ENCODE data around the gene MYOM3.
A peak's percentile ranks its signal among the peaks of the same experiment; 100 is the strongest.

Gene MYOM3

GRCh38 chr1:24111996-24112779 lies at the start of gene MYOM3:
TSS of gene MYOM3 (minus strand) at chr1:24112135. CDS start at chr1:24108636, 3,499 bp downstream.
- peak; percentile 52 for DNase-seq

DNA sequence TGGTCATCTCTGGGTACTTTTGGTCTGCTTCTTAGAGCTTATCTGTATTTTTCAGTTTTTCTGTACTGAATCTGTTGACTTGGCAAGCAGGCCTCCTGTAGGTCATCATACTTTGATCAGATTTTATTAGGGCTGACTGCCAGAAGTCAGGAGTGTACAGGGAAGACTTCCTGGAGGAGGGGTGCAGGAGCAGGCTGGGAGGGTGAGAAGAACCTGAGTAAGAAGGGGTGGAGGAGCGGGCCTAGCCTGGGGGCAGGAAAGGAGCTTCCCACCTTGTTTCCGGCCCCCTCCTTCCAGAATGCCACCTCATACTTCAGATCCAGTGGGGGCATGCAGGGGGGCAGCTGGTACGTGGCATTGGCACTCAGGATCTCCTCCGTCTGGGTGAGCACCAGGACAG lies 49.3 kb upstream of the MYOM3 start:
- DNase-seq, result no peak

- DNase-seq, result no peak
These were observed 47.4 kb upstream of the MYOM3 start for GRCh38 chr1:24159366-24159765.

DNA sequence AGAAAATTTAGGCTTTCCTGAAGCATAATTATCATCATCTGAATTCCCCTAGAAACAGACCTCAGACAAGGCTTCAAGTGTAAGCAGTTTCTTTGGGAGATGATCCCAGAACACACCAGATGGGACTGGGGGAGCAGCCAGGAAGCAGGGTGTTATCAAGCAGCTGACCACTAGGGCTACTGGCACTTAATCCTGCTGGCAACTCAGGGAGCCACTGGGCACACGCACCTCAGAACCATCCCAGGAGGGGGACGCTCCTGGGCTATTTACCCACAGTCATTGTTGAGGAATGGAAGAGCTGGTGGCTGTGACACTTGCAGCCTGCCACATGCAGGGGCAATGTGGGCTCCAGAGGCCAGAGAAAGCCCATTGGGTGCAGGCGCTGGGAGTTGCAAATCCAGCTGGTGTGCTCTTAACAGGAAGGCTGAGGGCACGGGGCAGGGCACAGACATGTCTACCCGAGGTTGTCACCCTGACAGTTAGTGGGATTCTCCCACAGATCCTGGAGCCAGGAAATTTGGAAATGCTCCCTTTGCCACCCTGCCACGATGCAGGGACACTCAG lies 46.1 kb upstream of the MYOM3 start:
- no peak for DNase-seq

GRCh38 chr1:24156542-24157260 lies 44.8 kb upstream of the MYOM3 start:
- no peak for DNase-seq

DNA sequence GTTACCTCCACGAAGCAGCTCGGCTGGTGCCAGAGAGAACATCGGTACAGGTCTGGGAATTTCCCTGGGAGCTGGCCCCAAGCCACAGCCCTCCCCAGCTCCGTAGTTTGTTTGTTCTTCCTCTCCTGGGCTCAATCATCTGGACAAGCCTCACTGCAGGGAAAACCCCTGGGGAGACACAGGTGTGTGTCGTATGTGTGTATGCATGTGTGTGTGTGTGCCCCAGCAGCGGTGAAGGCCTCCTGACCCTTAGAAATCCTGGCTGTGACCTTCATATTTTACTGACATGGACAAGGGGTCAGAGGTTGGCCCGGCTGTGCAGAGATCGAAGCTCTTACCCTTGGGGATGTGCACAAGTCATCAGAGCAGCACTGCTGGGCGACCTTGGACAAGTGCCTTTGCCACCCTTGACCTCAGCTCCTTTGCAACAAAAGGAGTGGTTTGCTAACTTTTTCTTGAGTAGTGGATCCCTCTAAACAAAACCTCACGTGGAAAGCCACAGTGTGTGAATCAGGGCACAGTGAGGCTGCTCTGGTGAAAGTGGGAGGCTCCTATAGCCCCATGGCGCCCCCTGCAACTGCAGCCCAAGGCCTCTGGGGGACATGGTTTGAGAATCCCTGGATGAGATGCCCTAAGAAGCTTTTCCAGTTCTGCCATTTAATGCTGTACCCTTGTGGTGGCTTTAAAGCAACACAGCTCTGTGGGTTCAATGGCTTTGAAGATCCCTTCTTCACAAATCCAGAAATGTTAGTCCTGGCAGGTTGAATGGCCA lies 43.3 kb upstream of the MYOM3 start:
- DNase-seq, result no peak

GRCh38 chr1:24154215-24154614 lies 42.3 kb upstream of the MYOM3 start:
- no peak for DNase-seq

GRCh38 chr1:24152631-24153494 lies 40.9 kb upstream of the MYOM3 start:
- no peak for DNase-seq

GRCh38 chr1:24151175-24151533 lies 39.2 kb upstream of the MYOM3 start:
- no peak for DNase-seq

DNA sequence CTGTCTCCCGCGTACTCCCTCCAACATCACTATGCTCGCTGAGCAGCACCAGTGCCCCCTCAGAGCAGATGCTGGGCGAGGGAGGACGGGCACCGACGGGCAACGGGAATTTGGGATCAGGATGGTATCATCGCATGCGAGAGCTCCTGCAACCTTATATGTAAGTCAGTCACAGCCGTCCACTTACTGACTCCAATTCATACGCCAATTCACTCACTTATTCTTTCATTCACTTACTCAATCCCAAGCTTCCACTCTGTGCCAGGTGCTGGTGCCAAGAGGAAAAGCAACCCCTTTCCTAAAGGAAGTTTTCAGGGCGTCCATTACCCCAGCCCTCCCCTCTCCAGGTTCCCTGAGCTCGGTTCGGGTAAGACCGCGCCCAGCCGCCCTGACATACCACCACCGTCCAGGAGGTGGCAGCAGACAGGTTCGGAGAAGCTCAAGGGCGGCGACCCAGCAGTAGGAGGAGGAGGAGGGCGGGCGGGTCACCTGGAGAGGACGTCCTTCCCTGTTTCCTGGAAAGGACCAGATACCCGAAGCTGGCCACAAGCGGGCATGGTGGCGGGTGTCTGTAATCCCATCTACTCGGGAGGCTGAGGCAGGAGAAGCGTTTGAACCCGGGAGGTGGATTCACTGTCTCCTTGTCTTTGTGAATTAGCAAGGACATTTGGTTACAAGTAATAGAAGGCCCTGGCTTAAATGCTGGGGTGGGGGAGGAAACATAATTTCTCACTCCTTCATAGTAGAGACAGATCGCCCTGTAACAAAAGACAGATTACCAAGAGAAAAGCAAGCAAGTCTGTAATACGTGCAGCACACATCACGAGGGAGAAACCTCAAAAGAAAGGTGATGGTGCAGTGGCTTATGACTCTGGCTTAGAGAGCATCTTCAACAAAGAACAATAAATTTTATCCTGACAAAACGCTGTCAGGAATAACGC lies 38.6 kb upstream of the MYOM3 start:
- peak; percentile 73 for DNase-seq

- DNase-seq, result peak; percentile 85
These were observed 37.9 kb upstream of the MYOM3 start for GRCh38 chr1:24149866-24150233.

DNA sequence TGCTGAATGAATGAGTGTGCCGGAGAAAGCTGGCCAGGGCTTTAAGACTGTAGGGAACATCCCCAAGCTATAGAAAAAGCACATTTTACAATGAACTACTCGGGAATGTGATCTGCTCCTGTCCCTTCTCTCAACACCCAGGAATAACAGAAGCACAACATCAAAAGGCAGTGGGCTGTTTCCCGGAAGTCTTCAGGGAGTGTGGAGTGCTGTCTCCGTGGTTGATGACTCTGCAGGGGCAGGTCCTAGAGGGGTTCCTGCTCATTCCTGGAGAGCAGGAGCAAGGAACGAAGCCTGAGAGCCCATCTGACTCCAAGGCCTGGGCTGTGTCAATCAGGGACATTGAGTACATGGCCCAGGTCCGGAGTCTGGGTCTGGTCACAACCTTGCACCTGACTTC lies 35.9 kb upstream of the MYOM3 start:
- no peak for DNase-seq

GRCh38 chr1:24147194-24147593 lies 35.3 kb upstream of the MYOM3 start:
- DNase-seq, result no peak

DNA sequence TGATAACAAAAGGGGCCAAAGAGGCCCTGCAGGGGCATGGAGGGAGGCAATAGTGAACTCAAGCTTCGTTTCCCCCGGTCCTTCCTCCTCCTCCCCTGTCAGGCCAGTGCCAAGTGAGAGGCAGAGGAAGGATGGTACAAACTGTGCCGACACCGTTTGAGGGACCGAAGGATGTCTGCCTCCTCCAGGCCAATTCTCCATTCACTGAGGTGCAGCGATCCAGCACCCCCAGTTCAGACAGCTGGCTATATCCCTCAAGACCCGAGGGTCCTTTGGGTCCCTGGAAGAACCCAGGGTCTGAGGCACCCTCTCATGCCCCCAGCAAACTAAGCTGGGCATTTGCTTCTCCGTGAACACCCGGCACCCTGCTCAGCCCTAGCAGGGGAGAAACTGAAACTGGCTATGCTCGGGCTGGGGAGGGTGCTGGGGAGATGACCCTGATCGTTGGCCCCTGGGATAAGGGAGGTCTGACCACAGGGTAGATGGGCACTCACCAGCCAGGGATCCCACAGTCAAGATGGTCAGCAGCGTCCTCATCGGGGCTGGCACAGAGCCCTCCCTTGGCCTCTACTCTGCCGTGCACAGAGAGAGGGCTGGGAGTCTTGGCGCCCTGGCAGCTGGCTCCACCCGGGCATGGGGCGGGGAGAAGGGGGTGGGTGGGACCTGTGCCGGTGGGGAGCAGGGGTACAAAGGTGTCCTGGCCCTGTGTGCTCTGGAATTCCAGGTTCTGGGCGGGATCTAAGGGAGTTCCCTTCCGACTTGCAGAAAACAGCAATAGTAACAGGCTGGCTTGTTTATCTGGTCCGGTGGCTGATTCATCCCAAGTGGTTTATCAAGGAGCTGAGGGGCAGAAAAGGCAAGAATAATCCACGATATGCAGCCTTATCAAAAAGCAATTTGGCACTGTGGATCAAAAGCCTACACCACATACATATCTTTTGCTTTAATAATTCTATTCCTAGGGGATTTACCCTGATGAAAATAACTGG lies 30.9 kb upstream of the MYOM3 start, which contains the start of gene IL22RA1:
TSS of gene IL22RA1 (minus strand) at position 595 of the 989 bp plus-strand sequence. CDS start at position 537, 58 bp downstream.
- peak; percentile 92 for DNase-seq

DNA sequence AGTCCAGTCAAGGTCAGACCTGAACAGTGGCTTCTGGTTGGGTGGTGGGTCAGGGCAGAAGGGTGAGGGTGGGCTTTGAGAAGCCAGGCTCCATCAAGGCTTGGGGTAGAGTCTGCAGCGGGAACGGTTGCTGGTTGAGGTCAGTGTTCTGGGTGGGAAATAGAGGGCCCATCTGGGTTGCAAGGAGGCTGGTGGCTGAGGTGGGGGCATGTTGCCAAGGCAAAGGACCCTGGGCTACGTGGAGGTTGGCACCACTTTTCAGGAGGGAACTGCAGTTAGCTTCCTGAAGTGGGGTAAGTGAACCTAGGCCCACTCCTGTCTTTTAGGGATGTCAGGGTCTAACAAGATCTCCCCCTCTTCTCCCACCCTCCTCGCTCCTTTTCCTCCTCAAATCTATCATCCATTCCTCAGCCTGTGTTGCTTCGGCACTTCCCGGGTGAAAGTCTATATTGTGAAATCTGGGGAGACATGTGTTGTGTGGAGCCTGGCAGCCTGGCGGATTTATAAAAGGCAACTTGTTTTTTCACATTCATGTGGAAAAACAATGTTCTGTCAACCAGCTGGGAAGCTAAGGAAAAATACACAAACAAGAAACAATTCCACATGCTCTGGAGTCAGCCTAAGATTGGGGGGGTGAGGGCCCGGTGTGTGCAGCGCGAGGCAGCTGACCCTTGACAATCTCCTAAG lies 29.5 kb upstream of the MYOM3 start:
- DNase-seq, result no peak

DNA sequence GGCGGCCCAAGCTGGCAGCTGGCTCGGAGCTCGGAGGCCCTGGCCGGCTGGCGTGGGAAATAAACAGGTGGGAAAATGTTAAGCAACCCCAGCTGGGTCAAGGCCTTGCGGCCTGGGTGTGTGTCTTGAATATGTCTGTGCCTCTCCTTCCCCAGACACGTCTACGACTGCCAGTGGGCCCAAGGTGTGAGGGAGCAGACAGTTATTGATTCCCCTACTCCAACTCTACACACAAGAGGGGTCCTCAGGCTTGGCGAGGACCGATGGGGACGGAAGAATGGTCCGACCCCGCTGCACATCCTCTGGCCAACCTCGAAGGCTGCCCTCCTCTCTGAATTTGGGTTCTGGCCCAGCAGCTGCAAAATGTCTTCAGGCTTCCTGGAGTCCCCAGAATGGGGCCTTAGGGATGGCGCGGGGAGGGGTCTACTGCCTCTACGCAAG lies 28.8 kb upstream of the MYOM3 start:
- DNase-seq, result no peak

- no peak for DNase-seq
These were observed 28.0 kb upstream of the MYOM3 start for GRCh38 chr1:24139841-24140425.

DNA sequence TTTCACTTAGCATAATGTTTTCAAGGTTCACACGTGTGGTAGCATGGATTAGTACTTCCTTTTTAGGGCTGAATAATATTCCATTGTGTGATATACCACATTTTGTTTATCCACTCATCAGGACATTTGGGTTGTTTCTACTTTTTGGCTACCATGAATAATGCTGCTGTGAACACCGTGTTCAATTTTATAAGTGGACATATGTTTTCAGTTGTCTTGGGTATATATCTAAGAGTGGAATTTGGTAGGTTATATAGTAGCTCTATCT lies 27.2 kb upstream of the MYOM3 start:
- DNase-seq, result no peak
